Left lung (tissue), 10 donors: ENCODE measurements around the gene PHOSPHO1. TPM values are rescaled to one million over a fixed set of nuclear protein-coding genes. Genes with fewer than 3 reads are reported as not detected.

Experiments used
- ATAC-seq: fragments of 200-7000 bp; cut with Tn5 transposase; one replicate; pipeline ENCODE4 v1.9.1; 2020; ENCODE audit warnings: moderate library complexity
- DNase-seq, 4 donors: peaks; one replicate each; pipeline ENCODE4 v3.0.0-alpha.2; 2013 to 2020
- H3K27ac ChIP-seq, 2 donors: fragments of 200-600 bp; sonication (generic) in 1 of 2; one replicate each; pipeline versions ENCODE4 v1.5.0 to v1.8.0; 2020 to 2021
- H3K27me3 ChIP-seq, 2 donors: fragments of 200-600 bp; sonication (generic) in 1 of 2; one replicate each; pipeline versions ENCODE4 v1.5.0 to v1.8.0; 2020 to 2021
- H3K36me3 ChIP-seq, 2 donors: fragments of 200-600 bp; sonication (generic) in 1 of 2; one replicate each; pipeline versions ENCODE4 v1.5.0 to v1.8.0; 2020 to 2021
- H3K4me1 ChIP-seq, 2 donors: fragments of 200-600 bp; one replicate each; pipeline ENCODE4 v1.8.0; 2021
- H3K4me3 ChIP-seq, 2 donors: fragments of 200-600 bp; sonication (generic) in 1 of 2; one replicate each; pipeline versions ENCODE4 v1.5.0 to v1.8.0; 2020 to 2021; ENCODE audit warnings: mild to moderate bottlenecking in 1 of 2
- H3K9me3 ChIP-seq, 2 donors: fragments of 200-600 bp; sonication (generic) in 1 of 2; one replicate each; pipeline versions ENCODE4 v1.5.0 to v1.8.0; 2020 to 2021
- CTCF ChIP-seq, 2 donors: fragments of 200-600 bp; sonication (generic) in 1 of 2; IDR thresholded peaks; one replicate each; pipeline versions ENCODE4 v1.5.0 to v1.8.0; 2021; ENCODE audit warnings: antibody characterized with exemption in 2 of 2
- intact Hi-C, 2 donors: fragments of 100-400 bp; cut with DNase I; formaldehyde crosslinking; loops; one replicate each; pipeline versions ENCODE4 v1.11.2 to v1.14.2; 2022
- polyA plus RNA-seq, 6 donors: library from polyadenylated mRNA; unstranded; fragments of 120-200 nt; gene quantifications; one replicate each; pipeline ENCODE4 v1.2.1, GENCODE V29; 2013; ENCODE audit not compliant: insufficient read length in 6 of 6
- total RNA-seq, 2 donors: library from RNA; stranded (reverse); fragmentation: NEBNext Ultra II Directional; extraction: Animal tissue kit (Norgen Biotek cat#: 25700); gene quantifications; one replicate each; pipeline ENCODE4 v1.2.1, GENCODE V29; 2021
- donor health status: DM: no; HTN: yes; CAD: no.
- donor health status: DM: no; HTN: no; CAD: no.

PHOSPHO1 gene
- total and polyA plus RNA-seq, 8 donors: 1.0 to 8.5 (median 2.6) TPM

- no peak overlapping the region for H3K4me3 ChIP-seq
- peaks cover 9 to 50% of the 10 kb centered on the region in 2 donors for H3K4me1 ChIP-seq
- peak; percentile 61 to 87 for TF ChIP-seq CTCF (IDR thresholded peaks at IDR 0.05)
- H3K27ac ChIP-seq: no peak overlapping the region
- no peaks in the 10 kb centered on the region for H3K36me3 ChIP-seq
- no peaks in the 10 kb centered on the region for H3K9me3 ChIP-seq
- DNase-seq (peak in 3 of 4 donors; percentile 70 to 91 (median 74)), ATAC-seq (peak; percentile 61)
- peaks cover 37 to 83% of the 10 kb centered on the region in 2 donors for H3K27me3 ChIP-seq
- intact Hi-C loops: no loop called here
Observed at GRCh38 chr17:49227436-49228261, 2.9 kb downstream of the PHOSPHO1 start.

GRCh38 chr17:49226771-49227435, 3.7 kb downstream of the PHOSPHO1 start:
- H3K27ac ChIP-seq: no peak overlapping the region
- peaks cover 9 to 53% of the 10 kb centered on the region in 2 donors for H3K4me1 ChIP-seq
- H3K4me3 ChIP-seq: no peak overlapping the region
- peaks cover 37 to 90% of the 10 kb centered on the region in 2 donors for H3K27me3 ChIP-seq
- intact Hi-C loops: no loop called here
- no peak for ATAC-seq
- TF ChIP-seq CTCF (IDR thresholded peaks at IDR 0.05): no peak
- no peaks in the 10 kb centered on the region for H3K9me3 ChIP-seq
- no peak for DNase-seq
- H3K36me3 ChIP-seq: no peaks in the 10 kb centered on the region

GRCh38 chr17:49225554-49226236, 4.9 kb downstream of the PHOSPHO1 start:
- no peak overlapping the region for H3K27ac ChIP-seq
- ATAC-seq: no peak
- H3K27me3 ChIP-seq: peaks cover 37 to 85% of the 10 kb centered on the region in 2 donors
- TF ChIP-seq CTCF (IDR thresholded peaks at IDR 0.05): no peak
- peaks cover 9 to 46% of the 10 kb centered on the region in 2 donors for H3K4me1 ChIP-seq
- intact Hi-C loops: no loop called here
- no peaks in the 10 kb centered on the region for H3K36me3 ChIP-seq
- no peak for DNase-seq
- no peak overlapping the region for H3K4me3 ChIP-seq
- no peaks in the 10 kb centered on the region for H3K9me3 ChIP-seq

GRCh38 chr17:49224997-49225337, 5.6 kb downstream of the PHOSPHO1 start:
- Histone ChIP-seq H3K9me3 (no peaks in the 10 kb centered on the region), H3K4me1 (peaks cover 4 to 46% of the 10 kb centered on the region in 2 donors), H3K27ac (no peak overlapping the region), H3K36me3 (peaks cover 0 to 6% of the 10 kb centered on the region in 2 donors), H3K4me3 (peak overlapping the region in 1 of 2 donors; percentile 30), H3K27me3 (peaks cover 33 to 83% of the 10 kb centered on the region in 2 donors)
- DNase-seq (no peak), ATAC-seq (no peak)
- TF ChIP-seq CTCF (IDR thresholded peaks at IDR 0.05): no peak
- intact Hi-C loops: loop anchor here in 1 of 2 donors (5.0 kb wide), 1 partner anchor 43 kb away; no protein-coding TSS in a partner anchor
